ENCODE data around the gene ENO3. TPM values are rescaled to one million over a fixed set of nuclear protein-coding genes. Genes with fewer than 3 reads are reported as not detected.

Gene ENO3
- total and polyA plus RNA-seq, 12 donors, result 1.6 to 76.6 (median 5.3) TPM

- TF ChIP-seq POLR2A (IDR thresholded peaks at IDR 0.05), result no peak
- peak in 1 of 6 experiments; percentile 6 for TF ChIP-seq CTCF (IDR thresholded peaks at IDR 0.05)
- H3K4me3 ChIP-seq, result no peak overlapping the region
- no peak for DNase-seq
- no peaks in the 10 kb centered on the region for H3K27me3 ChIP-seq
- peaks cover 0 to 20% of the 10 kb centered on the region in 2 donors for H3K36me3 ChIP-seq (replicated peaks in 1 of 2)
- WGBS, 4 donors, result 78 to 88% (median 87%) methylated on average over 9 to 10 of the region's 10 CpGs
- no peaks in the 10 kb centered on the region for H3K4me1 ChIP-seq (replicated peaks in 1 of 2)
- intact Hi-C loops (cut with DNase I), result no loop called here
- no peaks in the 10 kb centered on the region for H3K9me3 ChIP-seq (replicated peaks in 1 of 3)
- H3K27ac ChIP-seq, result no peak overlapping the region
These were observed 5.7 kb downstream of the ENO3 start for GRCh38 chr17:4956493-4957061.

DNA sequence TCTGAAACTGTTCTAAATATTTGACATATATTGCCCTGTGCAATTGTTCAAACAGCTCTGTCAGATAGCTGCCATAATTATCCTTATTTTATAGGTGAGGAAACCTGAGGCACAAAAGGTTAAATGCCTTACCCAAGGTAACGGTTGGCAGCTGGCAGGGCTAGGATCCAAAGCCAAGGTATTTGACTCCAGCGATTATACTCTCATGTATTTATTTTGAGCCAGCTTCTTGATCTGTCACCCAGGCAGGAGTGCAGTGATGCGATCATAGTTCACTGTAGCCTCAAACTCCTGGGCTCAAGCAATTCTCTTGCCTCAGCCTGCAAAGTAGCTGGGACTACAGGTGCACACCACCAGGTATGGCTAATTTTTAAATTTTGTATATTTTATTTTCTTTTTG lies 7.2 kb downstream of the ENO3 start:
- Histone ChIP-seq H3K27me3 (no peaks in the 10 kb centered on the region), H3K36me3 (replicated peaks in 1 of 2) (peaks cover 0 to 20% of the 10 kb centered on the region in 2 donors), H3K4me1 (replicated peaks in 1 of 2) (no peaks in the 10 kb centered on the region), H3K27ac (no peak overlapping the region), H3K9me3 (replicated peaks in 1 of 3) (no peaks in the 10 kb centered on the region), H3K4me3 (no peak overlapping the region)
- WGBS, 4 donors, result 77 to 85% (median 78%) methylated on average over 3 of the region's 3 CpGs
- TF ChIP-seq CTCF (IDR thresholded peaks at IDR 0.05), result no peak
- no peak for DNase-seq
- intact Hi-C loops (cut with DNase I), result no loop called here

- TF ChIP-seq POLR2A (IDR thresholded peaks at IDR 0.05), result no peak
- TF ChIP-seq CTCF (IDR thresholded peaks at IDR 0.05), result no peak
- no peak overlapping the region for H3K4me3 ChIP-seq
- H3K27ac ChIP-seq, result no peak overlapping the region
- WGBS, 4 donors, result 85 to 92% (median 90%) methylated on average over 10 to 18 of the region's 18 CpGs
- no peaks in the 10 kb centered on the region for H3K27me3 ChIP-seq
- no peaks in the 10 kb centered on the region for H3K9me3 ChIP-seq (replicated peaks in 1 of 3)
- no peak for DNase-seq
- H3K4me1 ChIP-seq (replicated peaks in 1 of 2), result no peaks in the 10 kb centered on the region
- H3K36me3 ChIP-seq (replicated peaks in 1 of 2), result peaks cover 0 to 20% of the 10 kb centered on the region in 2 donors
- intact Hi-C loops (cut with DNase I), result no loop called here
These were observed 8.5 kb downstream of the ENO3 start for GRCh38 chr17:4959261-4959965.

DNA sequence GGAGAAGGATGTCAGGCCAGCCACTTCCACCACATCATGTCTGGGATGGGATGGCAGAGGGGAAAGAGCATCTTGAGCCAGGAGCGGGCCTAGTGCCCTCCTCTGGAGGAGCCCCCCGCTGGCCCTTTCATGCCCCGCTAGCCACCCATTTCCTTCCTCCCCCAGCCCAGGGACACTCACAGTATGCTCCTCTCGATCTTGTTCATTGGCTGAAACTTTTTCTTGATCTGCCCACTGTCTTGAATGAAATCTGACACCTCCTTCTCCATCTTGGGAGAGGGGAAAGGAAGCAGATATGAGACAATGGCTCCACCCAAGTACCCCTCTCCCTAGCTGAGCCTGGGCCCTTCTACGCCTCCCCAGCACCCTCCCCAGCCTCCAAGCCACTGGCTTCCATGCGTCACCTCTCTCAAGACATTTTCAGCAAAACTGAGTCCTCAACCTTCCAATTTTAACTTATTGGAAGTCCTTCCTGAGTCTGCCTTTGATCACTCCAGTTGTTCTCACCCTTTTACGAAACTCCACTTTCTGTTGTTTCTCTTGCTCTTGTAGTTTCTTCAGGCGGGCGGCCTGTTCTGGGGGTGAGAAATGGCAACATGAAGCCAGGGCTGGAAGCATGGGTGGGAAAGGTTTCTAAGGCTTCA lies 9.5 kb downstream of the ENO3 start:
- Histone ChIP-seq H3K4me3 (no peak overlapping the region), H3K36me3 (replicated peaks in 1 of 2) (peaks cover 0 to 20% of the 10 kb centered on the region in 2 donors), H3K27me3 (no peaks in the 10 kb centered on the region), H3K27ac (no peak overlapping the region), H3K9me3 (replicated peaks in 1 of 3) (no peaks in the 10 kb centered on the region), H3K4me1 (replicated peaks in 1 of 2) (peaks cover 0 to under 1% of the 10 kb centered on the region in 2 donors)
- DNase-seq, result no peak
- no peak for TF ChIP-seq CTCF (IDR thresholded peaks at IDR 0.05)
- TF ChIP-seq POLR2A (IDR thresholded peaks at IDR 0.05), result no peak
- intact Hi-C loops (cut with DNase I), result no loop called here
- 87 to 96% (median 90%) methylated on average over 9 of the region's 9 CpGs for WGBS, 4 donors
